ENCODE data around the gene PLCXD3.

PLCXD3 gene

GRCh38 chr5:41432481-41433253, 77.7 kb downstream of the PLCXD3 start:
- no peak overlapping the region for H3K4me3 ChIP-seq (ENCODE audit: low read depth, low read length)
- ChIA-PET POLR2A (no interaction called here), CTCF (interaction anchor here (0.6 to 0.9 kb wide), 3 partner anchors 10 to 309 kb away, joined by 3 to 4 read pairs (median 3); no protein-coding TSS in a partner anchor)
- no peaks in the 10 kb centered on the region for H3K4me1 ChIP-seq (ENCODE audit: control insufficient read depth, insufficient read depth, low read length)
- no peak overlapping the region for H3K27ac ChIP-seq (ENCODE audit: extremely low read depth, low read depth, low read length)
- TF ChIP-seq ZBTB6 (tag by site-specific recombination; IDR thresholded peaks at IDR 0.05) = no peak
- no peak for TF ChIP-seq FEZF1 (tag by site-specific recombination; IDR thresholded peaks at IDR 0.05)
- H3K9me3 ChIP-seq (ENCODE audit: control insufficient read depth, insufficient read depth, low read depth, low read length) = no peaks in the 10 kb centered on the region
- no peaks in the 10 kb centered on the region for H3K36me3 ChIP-seq (ENCODE audit: control insufficient read depth in 2 of 2, insufficient read depth in 1 of 2, low read length in 2 of 2)

DNA sequence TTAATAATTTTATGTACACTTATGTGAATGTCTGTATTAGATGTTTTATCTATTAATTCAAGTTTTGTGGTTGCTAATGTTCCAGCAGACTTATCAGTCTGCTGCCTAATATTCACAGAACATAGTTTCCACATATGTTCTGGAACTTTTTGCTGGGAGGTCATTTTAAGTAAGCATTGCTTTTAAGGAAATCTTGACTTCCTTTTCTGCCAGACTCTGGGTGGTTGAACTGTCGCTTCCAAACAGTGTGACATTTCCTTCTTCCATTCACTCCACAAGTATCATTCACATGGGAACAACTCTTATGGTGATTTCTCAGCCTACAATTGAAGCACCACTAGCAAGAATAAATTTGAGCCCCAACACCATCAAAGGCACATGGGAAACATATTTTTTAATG, 82.9 kb downstream of the PLCXD3 start:
- H3K9me3 ChIP-seq (ENCODE audit: control insufficient read depth, insufficient read depth, low read depth, low read length) = no peaks in the 10 kb centered on the region
- CTCF ChIA-PET = no interaction called here
- POLR2A ChIA-PET = no interaction called here
- H3K27ac ChIP-seq (ENCODE audit: extremely low read depth, low read depth, low read length) = no peak overlapping the region
- H3K4me3 ChIP-seq (ENCODE audit: low read depth, low read length) = no peak overlapping the region
- H3K4me1 ChIP-seq (ENCODE audit: control insufficient read depth, insufficient read depth, low read length) = no peaks in the 10 kb centered on the region
- TF ChIP-seq ZBTB17 (tag by site-specific recombination; IDR thresholded peaks at IDR 0.05) = no peak
- TF ChIP-seq ZNF629 (tag by site-specific recombination; IDR thresholded peaks at IDR 0.05) = no peak
- no peak for TF ChIP-seq IKZF3 (tag by site-specific recombination; IDR thresholded peaks at IDR 0.05)
- TF ChIP-seq, protein P1, sequence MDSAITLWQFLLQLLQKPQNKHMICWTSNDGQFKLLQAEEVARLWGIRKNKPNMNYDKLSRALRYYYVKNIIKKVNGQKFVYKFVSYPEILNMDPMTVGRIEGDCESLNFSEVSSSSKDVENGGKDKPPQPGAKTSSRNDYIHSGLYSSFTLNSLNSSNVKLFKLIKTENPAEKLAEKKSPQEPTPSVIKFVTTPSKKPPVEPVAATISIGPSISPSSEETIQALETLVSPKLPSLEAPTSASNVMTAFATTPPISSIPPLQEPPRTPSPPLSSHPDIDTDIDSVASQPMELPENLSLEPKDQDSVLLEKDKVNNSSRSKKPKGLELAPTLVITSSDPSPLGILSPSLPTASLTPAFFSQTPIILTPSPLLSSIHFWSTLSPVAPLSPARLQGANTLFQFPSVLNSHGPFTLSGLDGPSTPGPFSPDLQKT (IDR thresholded peaks at IDR 0.05; ENCODE audit: borderline replicate concordance, low read depth, low read length) = no peak
- no peak for TF ChIP-seq ZNF221 (tag by site-specific recombination; IDR thresholded peaks at IDR 0.05; ENCODE audit: borderline replicate concordance)
- TF ChIP-seq ZNF560 (tag by site-specific recombination; IDR thresholded peaks at IDR 0.05; ENCODE audit: borderline replicate concordance) = no peak
- TF ChIP-seq GLI4 (tag by site-specific recombination; IDR thresholded peaks at IDR 0.05) = no peak
- TF ChIP-seq ZNF416 (tag by site-specific recombination; IDR thresholded peaks at IDR 0.05) = no peak
- TF ChIP-seq ZBTB11 (tag by site-specific recombination; conservative IDR thresholded peaks at IDR 0.05; ENCODE audit: low read depth) = no peak
- TF ChIP-seq ZNF777 (tag by site-specific recombination; IDR thresholded peaks at IDR 0.05; ENCODE audit: borderline replicate concordance) = no peak
- no peak for TF ChIP-seq ZNF600 (tag by site-specific recombination; IDR thresholded peaks at IDR 0.05)
- TF ChIP-seq ZNF549 (tag by site-specific recombination; IDR thresholded peaks at IDR 0.05) = no peak
- no peak for TF ChIP-seq SP2 (tag by site-specific recombination; IDR thresholded peaks at IDR 0.05)
- no peak for TF ChIP-seq ZIC2 (tag by site-specific recombination; IDR thresholded peaks at IDR 0.05)
- no peak for TF ChIP-seq ZBTB21 (tag by site-specific recombination; IDR thresholded peaks at IDR 0.05)
- TF ChIP-seq ZNF621 (tag by site-specific recombination; IDR thresholded peaks at IDR 0.05) = no peak
- H3K36me3 ChIP-seq (ENCODE audit: control insufficient read depth in 2 of 2, insufficient read depth in 1 of 2, low read length in 2 of 2) = no peaks in the 10 kb centered on the region

Measured in HEK293 (cell line).